ENCODE measurements around the gene FARP2.

The FARP2 gene

GRCh38 chr2:241500431-241500975 is 144.4 kb downstream of the FARP2 start (continued):
- no peak for TF ChIP-seq ZBTB7A (tag by site-specific recombination; IDR thresholded peaks at IDR 0.05; ENCODE audit: low read depth)
- TF ChIP-seq ZSCAN18 (tag by site-specific recombination; IDR thresholded peaks at IDR 0.05) = no peak
- TF ChIP-seq ZFP3 (tag by site-specific recombination; IDR thresholded peaks at IDR 0.05; ENCODE audit: low read depth) = no peak
- TF ChIP-seq ZNF426 (tag by site-specific recombination; IDR thresholded peaks at IDR 0.05) = no peak
- no peak for TF ChIP-seq ZNF48 (tag by site-specific recombination; IDR thresholded peaks at IDR 0.05)
- TF ChIP-seq ZNF621 (tag by site-specific recombination; IDR thresholded peaks at IDR 0.05) = no peak
- no peak for TF ChIP-seq ZNF341 (tag by site-specific recombination; IDR thresholded peaks at IDR 0.05; ENCODE audit: low read depth)
- no peak for TF ChIP-seq ZNF202 (tag by site-specific recombination; IDR thresholded peaks at IDR 0.05; ENCODE audit: borderline replicate concordance)
- no peak for TF ChIP-seq ZNF558 (tag by site-specific recombination; IDR thresholded peaks at IDR 0.05)

DNA sequence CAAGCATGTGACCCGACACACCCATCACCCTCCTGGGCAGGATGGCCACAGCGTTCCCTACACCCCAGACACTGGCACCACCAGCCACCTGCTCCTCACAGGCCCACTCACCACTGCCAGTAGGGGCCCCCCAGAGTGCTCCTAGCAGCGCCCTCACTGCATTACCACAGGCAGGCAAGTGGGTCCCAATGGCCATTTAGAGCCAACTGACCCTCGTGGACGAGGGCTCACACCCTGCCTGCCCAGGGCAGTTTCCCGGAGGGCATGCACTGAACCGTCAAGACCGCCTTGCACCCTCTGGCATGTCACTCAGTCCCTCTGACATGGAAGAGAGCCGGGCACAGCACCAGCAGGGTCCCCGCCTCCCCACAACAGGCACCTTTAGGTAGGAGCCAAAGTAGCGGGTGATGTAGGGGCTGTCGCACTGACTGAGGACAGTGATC is 145.0 kb downstream of the FARP2 start:
- no peak overlapping the region for H3K27ac ChIP-seq (ENCODE audit: extremely low read depth, low read depth, low read length)
- no peak overlapping the region for H3K4me3 ChIP-seq (ENCODE audit: low read depth, low read length)
- ChIA-PET POLR2A (no interaction called here), CTCF (no interaction called here)
- H3K4me1 ChIP-seq (ENCODE audit: control insufficient read depth, insufficient read depth, low read length) = peaks cover 3% of the 10 kb centered on the region; the same call in 1 of the 2 replicates
- TF ChIP-seq ZFHX2 (tag by site-specific recombination; conservative IDR thresholded peaks at IDR 0.05) (no peak), ZNF654 (tag by site-specific recombination; IDR thresholded peaks at IDR 0.05; ENCODE audit: low read depth) (no peak), ZNF785 (tag by site-specific recombination; IDR thresholded peaks at IDR 0.05) (no peak), ZNF114 (tag by site-specific recombination; IDR thresholded peaks at IDR 0.05) (no peak), ZNF747 (tag by site-specific recombination; IDR thresholded peaks at IDR 0.05) (no peak), HOXA7 (CRISPR knock-in tag; IDR thresholded peaks at IDR 0.05; ENCODE audit: borderline replicate concordance) (no peak), SCRT1 (tag by site-specific recombination; IDR thresholded peaks at IDR 0.05; ENCODE audit: borderline replicate concordance) (no peak), PRDM10 (tag by site-specific recombination; IDR thresholded peaks at IDR 0.05) (no peak), ZNF513 (tag by site-specific recombination; IDR thresholded peaks at IDR 0.05) (no peak)
- TF ChIP-seq, protein P1, sequence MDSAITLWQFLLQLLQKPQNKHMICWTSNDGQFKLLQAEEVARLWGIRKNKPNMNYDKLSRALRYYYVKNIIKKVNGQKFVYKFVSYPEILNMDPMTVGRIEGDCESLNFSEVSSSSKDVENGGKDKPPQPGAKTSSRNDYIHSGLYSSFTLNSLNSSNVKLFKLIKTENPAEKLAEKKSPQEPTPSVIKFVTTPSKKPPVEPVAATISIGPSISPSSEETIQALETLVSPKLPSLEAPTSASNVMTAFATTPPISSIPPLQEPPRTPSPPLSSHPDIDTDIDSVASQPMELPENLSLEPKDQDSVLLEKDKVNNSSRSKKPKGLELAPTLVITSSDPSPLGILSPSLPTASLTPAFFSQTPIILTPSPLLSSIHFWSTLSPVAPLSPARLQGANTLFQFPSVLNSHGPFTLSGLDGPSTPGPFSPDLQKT (IDR thresholded peaks at IDR 0.05; ENCODE audit: borderline replicate concordance, low read depth, low read length) = no peak
- H3K36me3 ChIP-seq (ENCODE audit: control insufficient read depth in 2 of 2, insufficient read depth in 1 of 2, low read length in 2 of 2) = peaks cover 9 to 70% of the 10 kb centered on the region in 2 experiments; a peak in 2 of 3 replicates
- no peaks in the 10 kb centered on the region for H3K9me3 ChIP-seq (ENCODE audit: control insufficient read depth, insufficient read depth, low read depth, low read length)

All from HEK293 (cell line).